NCI-H2029 (cell line): ENCODE results near the gene GALNTL6.

Experiments
- DNase-seq: peaks from one replicate; lab custom pipeline; 2025; lab: John Stamatoyannopoulos, UW

GALNTL6 gene

DNA sequence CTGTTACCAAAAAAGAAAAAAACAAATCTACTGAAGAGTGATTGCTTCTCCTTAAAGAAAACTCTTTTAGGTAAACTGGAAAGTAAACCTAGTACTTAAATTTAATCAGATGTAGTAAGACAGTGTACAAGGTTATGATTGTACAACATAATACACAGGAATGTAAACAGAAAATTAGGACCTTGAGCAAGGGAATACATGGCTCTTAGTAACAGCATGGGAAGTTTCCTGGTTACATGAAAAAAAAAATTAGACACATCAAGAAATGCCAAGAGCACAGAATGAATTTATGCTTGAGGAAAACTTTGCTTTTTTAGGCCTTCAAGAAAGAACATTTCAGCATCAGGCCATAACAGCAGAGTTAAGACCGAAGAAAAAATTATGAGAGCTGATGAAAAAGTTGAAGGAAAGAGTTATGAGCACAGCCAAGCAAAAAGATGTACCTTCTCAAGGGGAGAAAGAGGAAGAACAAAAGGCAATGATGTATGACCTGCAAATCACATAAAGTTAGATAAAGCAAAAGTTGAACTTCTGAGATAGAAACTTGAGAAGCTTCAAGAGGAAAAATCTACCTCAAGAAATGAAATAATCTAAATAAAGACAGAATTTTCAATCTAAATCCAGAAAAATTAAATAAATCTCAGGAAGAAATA lies 311.6 kb downstream of the GALNTL6 start:
- no peak for DNase-seq

DNA sequence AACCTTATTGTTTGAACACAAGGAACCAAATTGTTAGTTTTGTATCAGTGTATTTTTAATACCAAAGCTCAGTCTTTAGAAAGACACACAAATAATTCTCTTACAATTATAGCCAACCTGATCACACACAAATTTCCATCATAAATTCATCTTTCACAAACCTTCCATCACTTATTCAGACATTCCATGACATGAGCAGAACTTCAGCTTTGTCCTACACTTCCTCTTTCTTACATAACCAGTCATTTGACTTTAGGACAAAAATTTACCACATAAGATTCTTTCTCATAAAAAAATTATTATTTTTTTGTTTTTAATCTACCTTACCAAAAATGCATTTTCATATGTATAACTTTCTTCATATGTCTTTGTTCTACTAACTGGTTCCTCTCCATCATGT lies 312.2 kb downstream of the GALNTL6 start:
- no peak for DNase-seq

DNA sequence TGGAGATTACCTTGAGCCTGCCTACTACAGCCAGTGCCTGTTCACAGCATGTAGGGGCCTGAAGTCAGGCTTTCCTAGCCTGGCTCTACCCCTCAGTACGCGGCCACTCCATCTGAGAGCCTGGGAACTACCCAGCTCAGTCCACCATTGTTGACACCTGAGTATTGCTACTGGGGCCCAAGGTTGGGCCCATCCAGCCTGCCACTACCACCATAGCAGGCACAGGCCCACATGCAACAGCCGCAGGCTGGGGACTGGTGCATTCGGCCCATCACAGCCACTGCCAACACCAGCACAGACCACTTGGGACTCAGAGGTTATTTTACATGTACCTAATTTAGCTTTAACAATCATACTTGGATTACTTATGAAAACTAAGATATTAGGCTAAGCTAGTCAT lies 314.0 kb downstream of the GALNTL6 start:
- DNase-seq: no peak

DNA sequence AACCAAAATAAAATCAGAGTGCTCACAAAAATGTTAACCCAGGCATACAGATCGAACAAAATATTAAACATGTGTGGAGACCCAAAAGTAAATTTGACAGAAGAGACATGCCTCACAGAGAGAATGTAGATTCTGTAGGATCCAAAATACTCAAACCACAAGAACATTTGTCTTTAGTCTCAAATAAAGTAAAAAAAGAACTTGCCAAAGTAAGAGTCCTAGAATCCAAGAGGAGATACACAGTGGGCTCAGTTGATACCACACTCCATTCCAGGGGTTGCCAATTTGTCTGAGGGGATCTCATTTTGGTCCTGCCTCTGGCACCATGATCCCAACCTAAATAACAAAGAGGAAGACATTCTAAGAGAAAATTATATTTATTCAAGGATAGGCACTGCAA lies 316.4 kb downstream of the GALNTL6 start:
- DNase-seq: no peak

GRCh38 chr4:172134521-172134920 lies 321.3 kb downstream of the GALNTL6 start:
- DNase-seq: no peak

- no peak for DNase-seq
Measured at GRCh38 chr4:172141025-172141424, 327.8 kb downstream of the GALNTL6 start.

GRCh38 chr4:172142281-172142741 lies 329.1 kb downstream of the GALNTL6 start:
- DNase-seq: no peak

DNA sequence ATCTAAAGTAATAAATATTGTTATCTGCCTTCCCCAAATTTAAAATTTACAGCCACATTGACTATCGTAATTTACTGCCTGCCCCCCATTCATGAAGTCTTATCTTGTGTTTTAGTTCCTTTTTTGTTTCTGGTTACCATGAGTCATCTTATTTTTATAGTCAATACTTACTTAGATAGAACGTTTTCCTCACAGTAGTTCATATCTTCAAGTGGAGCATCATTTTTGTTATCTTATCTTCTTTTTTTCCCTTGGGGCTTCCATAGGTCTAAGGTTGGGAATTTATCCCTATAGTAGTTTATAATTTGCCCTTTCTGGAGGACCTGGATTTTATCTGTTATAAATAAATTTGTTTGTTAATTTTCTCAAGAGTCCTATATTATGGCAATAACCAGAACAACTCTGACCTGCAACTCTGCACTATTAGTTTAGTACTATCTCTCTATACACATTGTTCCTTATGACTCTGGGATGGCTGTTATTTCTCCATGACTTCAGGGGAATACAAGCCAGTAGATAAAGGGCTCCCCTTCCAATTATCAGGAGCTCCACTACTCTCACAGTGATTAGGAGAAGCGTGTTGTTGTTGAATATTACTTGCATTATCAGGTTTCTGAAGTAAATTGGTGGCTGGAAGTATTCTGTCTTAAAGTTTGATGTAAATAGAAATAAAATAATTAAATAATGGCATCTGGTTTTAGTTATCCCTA lies 330.6 kb downstream of the GALNTL6 start:
- no peak for DNase-seq

GRCh38 chr4:172147687-172148086 lies 334.5 kb downstream of the GALNTL6 start:
- no peak for DNase-seq

- DNase-seq: no peak
Measured at GRCh38 chr4:172149329-172149728, 336.1 kb downstream of the GALNTL6 start.

- no peak for DNase-seq
Measured at GRCh38 chr4:172152284-172152683, 339.1 kb downstream of the GALNTL6 start.

DNA sequence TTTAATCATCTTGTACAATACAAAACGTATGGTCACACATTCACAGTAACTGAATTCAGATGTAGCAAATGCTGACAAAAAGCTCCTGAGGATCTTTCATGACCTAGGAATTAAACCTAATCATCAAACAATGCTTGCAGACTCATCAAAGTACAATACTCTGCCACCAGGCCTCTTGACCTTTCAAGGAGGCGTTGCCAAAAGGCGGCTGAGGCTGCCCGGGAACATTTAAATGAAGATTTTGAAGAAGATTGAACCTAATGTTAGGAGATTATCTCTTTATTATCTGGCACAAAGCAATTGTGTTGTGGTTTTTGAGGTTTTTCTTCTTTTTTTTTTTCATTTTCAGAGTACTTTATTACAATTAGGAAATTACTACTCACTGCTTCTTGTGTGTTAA lies 340.5 kb downstream of the GALNTL6 start:
- no peak for DNase-seq

DNA sequence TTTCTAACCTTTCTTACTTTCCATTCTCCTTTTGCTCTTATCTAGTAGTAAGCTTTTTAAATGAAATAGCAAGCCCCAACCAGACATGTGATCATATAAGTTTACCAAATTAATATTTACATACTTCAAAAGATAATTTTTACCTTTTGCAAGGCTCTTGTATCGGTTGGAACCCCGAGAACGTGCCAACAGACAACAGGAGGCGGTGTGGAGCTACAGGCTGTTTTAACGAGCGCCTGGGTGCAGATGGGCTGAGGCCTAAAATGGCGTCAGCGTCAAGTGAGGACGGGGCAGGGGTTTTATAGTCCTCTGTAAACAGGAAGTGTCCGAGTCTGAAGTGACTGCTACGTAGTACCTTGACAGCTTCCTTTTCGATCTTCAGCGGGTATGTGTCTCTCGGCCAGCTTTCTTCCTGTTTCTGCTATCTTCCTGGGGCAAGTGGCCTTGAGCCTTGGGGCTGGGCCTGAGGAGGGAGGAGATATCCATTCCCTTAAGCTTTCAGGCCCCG lies 342.7 kb downstream of the GALNTL6 start:
- DNase-seq: no peak

GRCh38 chr4:172157946-172158345 lies 344.7 kb downstream of the GALNTL6 start:
- DNase-seq: no peak

GRCh38 chr4:172163215-172163614 lies 350.0 kb downstream of the GALNTL6 start:
- no peak for DNase-seq

- DNase-seq: no peak
Measured at GRCh38 chr4:172168888-172169287, 355.7 kb downstream of the GALNTL6 start.

DNA sequence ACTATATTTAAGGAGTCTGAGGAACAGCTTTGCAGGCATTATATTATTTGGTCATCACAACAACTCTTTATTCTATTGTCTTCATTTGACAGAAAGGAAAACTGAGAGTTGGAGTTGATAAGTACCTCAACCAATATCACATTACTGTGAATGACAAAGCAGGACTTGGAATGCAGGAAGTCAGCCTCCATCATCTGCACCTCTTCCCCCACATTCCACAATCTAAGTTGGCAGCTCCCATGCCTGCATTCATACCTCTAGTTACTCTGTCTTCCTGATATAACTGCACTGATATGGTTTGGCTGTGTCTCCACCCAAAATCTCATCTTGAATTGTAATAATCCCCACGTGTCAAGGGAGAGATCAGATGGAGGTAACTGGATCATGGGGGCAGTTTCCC lies 356.7 kb downstream of the GALNTL6 start:
- no peak for DNase-seq

DNA sequence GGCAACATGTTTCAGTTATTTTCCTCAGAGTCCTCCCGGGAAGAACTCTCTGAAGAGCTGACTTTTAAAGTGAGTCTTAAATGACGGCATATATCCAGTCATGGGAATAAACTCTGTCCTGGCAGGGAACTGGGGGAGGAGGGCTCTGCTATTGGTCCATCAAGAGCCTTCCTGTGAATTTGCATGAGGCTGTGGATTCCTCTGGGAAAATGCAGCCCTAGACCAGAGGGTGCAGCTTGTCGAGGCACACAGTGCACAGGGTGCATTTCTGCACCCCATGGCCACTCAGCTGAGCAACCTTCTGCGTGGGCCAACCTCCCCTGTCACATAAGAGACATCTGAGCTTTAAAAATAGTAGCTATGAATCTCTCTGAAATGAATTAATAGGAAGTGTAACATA lies 360.0 kb downstream of the GALNTL6 start:
- no peak for DNase-seq

DNA sequence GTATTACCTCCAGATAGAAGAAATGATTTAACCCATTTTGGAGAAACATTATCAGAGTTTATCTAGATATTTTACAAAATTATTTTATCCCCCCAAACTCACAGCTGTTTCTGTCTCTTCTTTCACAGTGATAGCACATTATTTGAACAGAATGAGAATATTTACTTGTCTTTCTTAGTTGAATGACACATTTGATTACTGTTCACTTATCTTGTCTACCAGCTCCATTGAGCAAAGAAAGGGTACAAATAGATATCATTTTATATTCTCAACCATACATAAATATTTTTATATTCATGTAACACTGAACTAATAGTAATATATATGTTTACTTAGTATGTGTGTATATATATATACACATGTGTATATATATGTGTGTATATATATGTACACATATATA lies 364.2 kb downstream of the GALNTL6 start:
- no peak for DNase-seq

DNA sequence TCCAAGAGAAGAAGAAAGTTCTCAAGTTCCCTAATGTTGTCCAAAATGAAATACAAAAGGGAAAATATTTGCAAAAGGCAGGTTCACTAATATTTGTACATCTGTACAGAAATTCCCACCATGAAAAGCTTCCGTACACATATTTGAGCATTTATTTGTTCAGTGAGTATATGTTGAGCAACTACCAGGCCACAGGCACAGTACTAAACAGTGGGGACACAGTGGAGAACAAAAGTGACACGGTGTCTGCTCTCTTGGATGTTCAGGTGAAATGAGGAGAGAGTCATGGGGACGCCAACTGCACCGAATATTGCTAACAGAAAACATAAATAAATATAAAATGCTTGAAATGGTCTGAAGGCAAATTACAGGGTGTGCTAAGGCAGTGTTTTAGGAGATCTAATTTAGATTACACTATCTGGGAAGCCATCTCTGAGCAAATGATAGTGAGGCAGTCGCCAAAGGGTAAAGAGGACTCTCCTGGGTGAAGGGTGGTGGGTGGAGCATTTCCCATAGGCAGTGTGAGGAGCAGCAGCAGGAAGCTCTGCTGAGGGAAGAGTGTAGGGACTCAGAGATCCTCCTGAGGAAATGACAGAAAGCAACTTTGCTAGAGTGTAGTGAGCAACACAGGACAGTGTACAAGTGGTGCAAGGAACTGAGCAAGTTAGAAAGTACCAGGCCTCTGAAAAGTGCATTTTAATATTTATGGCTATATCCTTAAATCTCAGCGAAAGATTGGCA lies 375.2 kb downstream of the GALNTL6 start:
- no peak for DNase-seq

DNA sequence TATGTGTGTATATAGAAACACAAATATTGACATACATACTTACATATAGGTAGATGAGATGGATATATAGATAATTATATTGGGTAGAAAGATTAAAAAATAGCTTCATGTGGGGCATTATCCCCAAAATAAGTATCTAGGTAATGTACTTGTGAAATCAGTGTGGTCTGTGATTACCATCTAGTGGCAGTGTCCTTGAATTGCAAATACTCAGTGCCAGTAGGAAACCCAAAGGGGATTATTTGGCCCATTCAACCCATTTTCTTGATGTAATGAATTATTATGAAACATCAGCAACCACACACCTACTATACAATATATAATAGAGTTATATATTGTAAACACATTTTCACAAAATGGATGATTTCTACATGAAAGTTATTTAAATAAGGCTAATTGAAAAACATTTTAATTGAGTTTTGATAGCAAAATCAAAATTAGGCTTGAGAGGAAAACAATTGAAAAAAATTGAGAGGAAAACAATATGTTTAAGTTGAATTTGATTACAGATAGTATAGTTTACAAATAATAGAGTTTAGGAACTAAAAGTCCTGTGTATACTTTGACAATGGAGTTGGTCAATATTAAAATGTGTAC lies 389.4 kb downstream of the GALNTL6 start:
- DNase-seq: no peak

DNA sequence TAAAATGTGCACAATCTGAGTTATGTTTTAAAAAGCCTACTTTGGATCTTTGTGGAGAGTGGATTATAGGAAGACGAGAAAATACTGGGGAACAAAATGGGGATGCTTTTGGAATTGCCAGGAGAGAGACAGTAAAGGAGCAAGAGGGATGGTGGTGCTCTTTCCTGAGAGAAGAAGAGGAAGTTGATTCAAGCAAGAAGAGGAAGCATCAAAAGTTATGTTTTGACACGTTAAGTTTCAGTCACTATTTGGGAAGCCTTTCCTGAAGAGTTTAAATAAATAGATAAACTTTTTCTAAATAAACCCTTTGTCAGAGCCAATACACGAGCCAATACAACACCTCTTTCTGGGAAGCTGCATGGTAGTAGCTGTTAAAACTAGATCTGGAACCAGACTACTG lies 394.1 kb downstream of the GALNTL6 start:
- no peak for DNase-seq

- no peak for DNase-seq
Measured at GRCh38 chr4:172207886-172208285, 394.7 kb downstream of the GALNTL6 start.
